Spinal cord (tissue), 10 donors: ENCODE results near the gene IGFN1. TPM values are rescaled to one million over a fixed set of nuclear protein-coding genes. Genes with fewer than 3 reads are reported as not detected.
"Not testable (repeated sequence)": the region's sequence is repeated elsewhere in the genome, so short reads cannot be mapped to it uniquely, and the experiment has no call there.

ENCODE experiments used
- DNase-seq, 6 donors: peaks; one replicate each; pipeline versions ENCODE4 v3.0.0 to v3.0.0-alpha.2; 2013 to 2015; ENCODE audit warnings: low spot score in 6 of 6, low read depth in 4 of 6
- H3K27ac ChIP-seq: one replicate; pipeline ENCODE4 v1.5.1; 2013; ENCODE audit warnings: low read depth, low read length, control low read depth
- H3K27me3 ChIP-seq: one replicate; pipeline ENCODE4 v1.6.1; 2013; ENCODE audit warnings: low read length; ENCODE audit not compliant: control insufficient read depth, insufficient read depth
- H3K36me3 ChIP-seq: one replicate; pipeline ENCODE4 v1.6.1; 2013; ENCODE audit warnings: low read length; ENCODE audit not compliant: control insufficient read depth, insufficient read depth
- H3K4me1 ChIP-seq: one replicate; pipeline ENCODE4 v1.6.1; 2013; ENCODE audit warnings: low read length; ENCODE audit not compliant: control insufficient read depth, insufficient read depth
- H3K4me3 ChIP-seq: one replicate; pipeline ENCODE4 v1.5.1; 2013; ENCODE audit warnings: low read depth, low read length, control low read depth
- H3K9me3 ChIP-seq: one replicate; pipeline ENCODE4 v1.6.1; 2013; ENCODE audit warnings: low read length; ENCODE audit not compliant: control insufficient read depth, insufficient read depth
- WGBS: methylation state at CpG from one replicate; pipeline ENCODE4 v1.1.5; 2013; ENCODE audit warnings: missing lambda C conversion rate; ENCODE audit not compliant: insufficient coverage; 5-methylcytosine and 5-hydroxymethylcytosine counted together
- polyA plus RNA-seq, 2 donors: library from polyadenylated mRNA; unstranded; fragments of 120-200 nt; gene quantifications; one replicate each; pipeline ENCODE4 v1.2.1, GENCODE V29; 2013; ENCODE audit not compliant: insufficient read length in 2 of 2
- total RNA-seq, 2 donors: library from RNA; depleted of rRNA in 1 of 2; stranded (reverse); fragments of 120-200 nt in 1 of 2; fragments of >200 nt in 1 of 2; gene quantifications; one replicate each; pipeline versions ENCODE4 v1.2.3 to v1.2.4, GENCODE V29; 2013 to 2014
- donor health status: healthy.

The IGFN1 gene
- total and polyA plus RNA-seq, 4 donors, result 2.0 to 10.4 (median 3.3) TPM

GRCh38 chr1:201163036-201163435 is 27.6 kb upstream of the IGFN1 start:
- not testable (repeated sequence) for H3K4me3 ChIP-seq, H3K27ac ChIP-seq, H3K9me3 ChIP-seq, H3K4me1 ChIP-seq, H3K27me3 ChIP-seq, DNase-seq, H3K36me3 ChIP-seq
- 84% methylated on average over 6 of the region's 8 CpGs for WGBS

- H3K4me3 ChIP-seq, result no peak overlapping the region
- no CpG with 5 or more reads among the region's 4 CpGs for WGBS
- H3K27me3 ChIP-seq, result no peaks in the 10 kb centered on the region
- peak in 1 of 6 donors; percentile 72 for DNase-seq
- H3K9me3 ChIP-seq, result no peaks in the 10 kb centered on the region
- H3K4me1 ChIP-seq, result no peaks in the 10 kb centered on the region
- no peaks in the 10 kb centered on the region for H3K36me3 ChIP-seq
- no peak overlapping the region for H3K27ac ChIP-seq
These were observed 26.9 kb upstream of the IGFN1 start for GRCh38 chr1:201163707-201164106.

- Histone ChIP-seq H3K36me3 (no peaks in the 10 kb centered on the region), H3K4me1 (no peaks in the 10 kb centered on the region), H3K4me3 (no peak overlapping the region), H3K27ac (no peak overlapping the region), H3K9me3 (no peaks in the 10 kb centered on the region), H3K27me3 (no peaks in the 10 kb centered on the region)
- 18% methylated on average over 6 of the region's 7 CpGs for WGBS
- peak in 1 of 6 donors; percentile 49 for DNase-seq
These were observed 26.0 kb upstream of the IGFN1 start for GRCh38 chr1:201164645-201165044.

GRCh38 chr1:201167041-201167991 is 23.3 kb upstream of the IGFN1 start:
- Histone ChIP-seq H3K36me3 (no peaks in the 10 kb centered on the region), H3K27ac (no peak overlapping the region), H3K4me1 (peaks cover 9% of the 10 kb centered on the region), H3K27me3 (no peaks in the 10 kb centered on the region), H3K9me3 (no peaks in the 10 kb centered on the region), H3K4me3 (no peak overlapping the region)
- DNase-seq, result peak in 1 of 6 donors; percentile 24
- 44% methylated on average over 11 of the region's 13 CpGs for WGBS

- no peak overlapping the region for H3K4me3 ChIP-seq
- 100% methylated on average over 1 of the region's 3 CpGs for WGBS
- H3K36me3 ChIP-seq, result no peaks in the 10 kb centered on the region
- H3K4me1 ChIP-seq, result peaks cover 9% of the 10 kb centered on the region
- no peaks in the 10 kb centered on the region for H3K27me3 ChIP-seq
- no peak overlapping the region for H3K27ac ChIP-seq
- H3K9me3 ChIP-seq, result no peaks in the 10 kb centered on the region
- DNase-seq, result no peak
These were observed 21.4 kb upstream of the IGFN1 start for GRCh38 chr1:201169203-201169602.

- Histone ChIP-seq H3K4me1 (peaks cover 9% of the 10 kb centered on the region), H3K9me3 (no peaks in the 10 kb centered on the region), H3K4me3 (peak overlapping the region; percentile 77), H3K36me3 (no peaks in the 10 kb centered on the region), H3K27ac (no peak overlapping the region), H3K27me3 (no peaks in the 10 kb centered on the region)
- WGBS, result no CpG with 5 or more reads among the region's 2 CpGs
- no peak for DNase-seq
These were observed 20.6 kb upstream of the IGFN1 start for GRCh38 chr1:201169971-201170532.

- no peaks in the 10 kb centered on the region for H3K36me3 ChIP-seq
- no peaks in the 10 kb centered on the region for H3K9me3 ChIP-seq
- peaks cover 9% of the 10 kb centered on the region for H3K4me1 ChIP-seq
- H3K4me3 ChIP-seq, result peak overlapping the region; percentile 77
- peak overlapping the region; percentile 77 for H3K27ac ChIP-seq
- H3K27me3 ChIP-seq, result no peaks in the 10 kb centered on the region
- DNase-seq, result peak in 4 of 6 donors; percentile 70 to 93 (median 84)
- 5% methylated on average over 22 of the region's 26 CpGs for WGBS
These were observed 20.0 kb upstream of the IGFN1 start for GRCh38 chr1:201170533-201171062.

GRCh38 chr1:201171063-201172036 is 19.3 kb upstream of the IGFN1 start:
- Histone ChIP-seq H3K4me1 (peaks cover 9% of the 10 kb centered on the region), H3K27me3 (no peaks in the 10 kb centered on the region), H3K4me3 (peak overlapping the region; percentile 77), H3K36me3 (no peaks in the 10 kb centered on the region), H3K27ac (peak overlapping the region; percentile 77), H3K9me3 (no peaks in the 10 kb centered on the region)
- 3% methylated on average over 37 of the region's 48 CpGs for WGBS
- peak in 4 of 6 donors; percentile 28 to 72 (median 56) for DNase-seq

- Histone ChIP-seq H3K27me3 (no peaks in the 10 kb centered on the region), H3K9me3 (no peaks in the 10 kb centered on the region), H3K4me1 (peaks cover 9% of the 10 kb centered on the region), H3K27ac (no peak overlapping the region), H3K4me3 (no peak overlapping the region), H3K36me3 (no peaks in the 10 kb centered on the region)
- DNase-seq, result no peak
- 95% methylated on average over 2 of the region's 4 CpGs for WGBS
These were observed 18.3 kb upstream of the IGFN1 start for GRCh38 chr1:201172326-201172725.
